Nephron progenitor cell (in vitro differentiated cells): ENCODE results near the gene RWDD3.

Experiments
- DNase-seq: peaks from one replicate; pipeline ENCODE4 v3.0.0; 2021
- H3K27ac Mint-ChIP-seq: 2 replicates; pipeline ENCODE4 v1.8.0; 2021; ENCODE audit warnings: mild to moderate bottlenecking, moderate library complexity, mixed read lengths
- H3K27me3 Mint-ChIP-seq: 2 replicates; pipeline ENCODE4 v1.8.0; 2021; ENCODE audit warnings: mild to moderate bottlenecking, low read depth, mixed read lengths; ENCODE audit not compliant: poor library complexity
- H3K36me3 Mint-ChIP-seq: 2 replicates; pipeline ENCODE4 v1.8.0; 2021; ENCODE audit warnings: low read depth, mixed read lengths
- H3K4me1 Mint-ChIP-seq: 2 replicates; pipeline ENCODE4 v1.8.0; 2021; ENCODE audit warnings: mixed read lengths
- H3K4me3 Mint-ChIP-seq: 2 replicates; pipeline ENCODE4 v1.8.0; 2021; ENCODE audit warnings: mild to moderate bottlenecking, moderate library complexity, mixed read lengths
- H3K9me3 Mint-ChIP-seq: 2 replicates; pipeline ENCODE4 v1.8.0; 2021; ENCODE audit warnings: mild to moderate bottlenecking, moderate library complexity, mixed read lengths
- CTCF ChIP-seq: fragments of 200-600 bp; sonication (generic); IDR thresholded peaks from 2 replicates; pipeline ENCODE4 v1.5.0; 2021; ENCODE audit warnings: antibody characterized with exemption

The RWDD3 gene

GRCh38 chr1:95216292-95216990, 17.6 kb upstream of the RWDD3 start:
- Mint-ChIP-seq H3K4me1 (no peaks in the 10 kb centered on the region), H3K9me3 (peaks cover 12% of the 10 kb centered on the region), H3K36me3 (no peaks in the 10 kb centered on the region), H3K27me3 (peaks cover 5% of the 10 kb centered on the region), H3K4me3 (no peak overlapping the region), H3K27ac (no peak overlapping the region)
- TF ChIP-seq CTCF, result no peak
- no peak for DNase-seq

- H3K4me3 Mint-ChIP-seq, result no peak overlapping the region
- peaks cover 2% of the 10 kb centered on the region for H3K27me3 Mint-ChIP-seq
- H3K4me1 Mint-ChIP-seq, result no peaks in the 10 kb centered on the region
- TF ChIP-seq CTCF, result no peak
- peaks cover 9% of the 10 kb centered on the region for H3K9me3 Mint-ChIP-seq
- no peak for DNase-seq
- H3K27ac Mint-ChIP-seq, result no peak overlapping the region
- no peaks in the 10 kb centered on the region for H3K36me3 Mint-ChIP-seq
These were observed 16.6 kb upstream of the RWDD3 start for GRCh38 chr1:95217371-95217770.

GRCh38 chr1:95219407-95219806, 14.6 kb upstream of the RWDD3 start:
- no peak for TF ChIP-seq CTCF
- H3K9me3 Mint-ChIP-seq, result peaks cover 9% of the 10 kb centered on the region
- no peaks in the 10 kb centered on the region for H3K36me3 Mint-ChIP-seq
- no peak for DNase-seq
- H3K27me3 Mint-ChIP-seq, result peaks cover 2% of the 10 kb centered on the region
- no peak overlapping the region for H3K27ac Mint-ChIP-seq
- H3K4me1 Mint-ChIP-seq, result no peaks in the 10 kb centered on the region
- H3K4me3 Mint-ChIP-seq, result no peak overlapping the region

GRCh38 chr1:95221306-95221705, 12.7 kb upstream of the RWDD3 start:
- Mint-ChIP-seq H3K4me3 (no peak overlapping the region), H3K36me3 (no peaks in the 10 kb centered on the region), H3K4me1 (no peaks in the 10 kb centered on the region), H3K27ac (no peak overlapping the region), H3K9me3 (peaks cover 9% of the 10 kb centered on the region), H3K27me3 (no peaks in the 10 kb centered on the region)
- no peak for TF ChIP-seq CTCF
- no peak for DNase-seq

- Mint-ChIP-seq H3K27me3 (no peaks in the 10 kb centered on the region), H3K27ac (no peak overlapping the region), H3K4me3 (no peak overlapping the region), H3K4me1 (peaks cover 6% of the 10 kb centered on the region), H3K36me3 (no peaks in the 10 kb centered on the region), H3K9me3 (peaks cover 5% of the 10 kb centered on the region)
- TF ChIP-seq CTCF, result no peak
- DNase-seq, result no peak
These were observed 11.4 kb upstream of the RWDD3 start for GRCh38 chr1:95222629-95223028.

GRCh38 chr1:95223110-95223509, 10.9 kb upstream of the RWDD3 start:
- no peak for TF ChIP-seq CTCF
- Mint-ChIP-seq H3K4me3 (no peak overlapping the region), H3K9me3 (peaks cover 5% of the 10 kb centered on the region), H3K27me3 (no peaks in the 10 kb centered on the region), H3K4me1 (peaks cover 6% of the 10 kb centered on the region), H3K27ac (no peak overlapping the region), H3K36me3 (no peaks in the 10 kb centered on the region)
- DNase-seq, result no peak
